Measurements from ENCODE around the gene ZFPL1. TPM values are rescaled to one million over a fixed set of nuclear protein-coding genes. Genes with fewer than 3 reads are reported as not detected.

Gene ZFPL1
- total and polyA plus RNA-seq, 8 donors: 15.2 to 52.1 (median 18.3) TPM

GRCh38 chr11:65067446-65067845, 16.6 kb upstream of the ZFPL1 start:
- ATAC-seq (no peak), DNase-seq (no peak), FAIRE-seq (no peak)
- intact Hi-C loops (cut with DNase I): no loop called here
- 75 to 80% methylated on average over 10 of the region's 10 CpGs for WGBS, 2 donors
- TF ChIP-seq, protein P1, sequence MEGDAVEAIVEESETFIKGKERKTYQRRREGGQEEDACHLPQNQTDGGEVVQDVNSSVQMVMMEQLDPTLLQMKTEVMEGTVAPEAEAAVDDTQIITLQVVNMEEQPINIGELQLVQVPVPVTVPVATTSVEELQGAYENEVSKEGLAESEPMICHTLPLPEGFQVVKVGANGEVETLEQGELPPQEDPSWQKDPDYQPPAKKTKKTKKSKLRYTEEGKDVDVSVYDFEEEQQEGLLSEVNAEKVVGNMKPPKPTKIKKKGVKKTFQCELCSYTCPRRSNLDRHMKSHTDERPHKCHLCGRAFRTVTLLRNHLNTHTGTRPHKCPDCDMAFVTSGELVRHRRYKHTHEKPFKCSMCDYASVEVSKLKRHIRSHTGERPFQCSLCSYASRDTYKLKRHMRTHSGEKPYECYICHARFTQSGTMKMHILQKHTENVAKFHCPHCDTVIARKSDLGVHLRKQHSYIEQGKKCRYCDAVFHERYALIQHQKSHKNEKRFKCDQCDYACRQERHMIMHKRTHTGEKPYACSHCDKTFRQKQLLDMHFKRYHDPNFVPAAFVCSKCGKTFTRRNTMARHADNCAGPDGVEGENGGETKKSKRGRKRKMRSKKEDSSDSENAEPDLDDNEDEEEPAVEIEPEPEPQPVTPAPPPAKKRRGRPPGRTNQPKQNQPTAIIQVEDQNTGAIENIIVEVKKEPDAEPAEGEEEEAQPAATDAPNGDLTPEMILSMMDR (IDR thresholded peaks at IDR 0.05): no peak
- Histone ChIP-seq H3K27ac (no peak overlapping the region), H3K36me3 (no peaks in the 10 kb centered on the region), H3K9me3 (no peaks in the 10 kb centered on the region), H3K27me3 (no peaks in the 10 kb centered on the region), H3K4me3 (no peak overlapping the region), H3K4me1 (no peaks in the 10 kb centered on the region)

- Histone ChIP-seq H3K4me3 (no peak overlapping the region), H3K27ac (no peak overlapping the region), H3K36me3 (no peaks in the 10 kb centered on the region), H3K4me1 (no peaks in the 10 kb centered on the region), H3K9me3 (no peaks in the 10 kb centered on the region), H3K27me3 (no peaks in the 10 kb centered on the region)
- no peak for ATAC-seq
- TF ChIP-seq, protein P1 (IDR thresholded peaks at IDR 0.05): no peak
- 52 to 53% methylated on average over 9 of the region's 9 CpGs for WGBS, 2 donors
- intact Hi-C loops (cut with DNase I): no loop called here
- FAIRE-seq: no peak
- DNase-seq: no peak
Observed at GRCh38 chr11:65069217-65069616, 14.8 kb upstream of the ZFPL1 start.

GRCh38 chr11:65071907-65072630, 12.0 kb upstream of the ZFPL1 start:
- TF ChIP-seq, protein P1 (IDR thresholded peaks at IDR 0.05): no peak
- Histone ChIP-seq H3K4me1 (no peaks in the 10 kb centered on the region), H3K9me3 (no peaks in the 10 kb centered on the region), H3K4me3 (no peak overlapping the region), H3K36me3 (no peaks in the 10 kb centered on the region), H3K27ac (no peak overlapping the region), H3K27me3 (no peaks in the 10 kb centered on the region)
- 61 to 70% methylated on average over 4 of the region's 4 CpGs for WGBS, 2 donors
- FAIRE-seq: no peak
- no peak for ATAC-seq
- DNase-seq: no peak
- intact Hi-C loops (cut with DNase I): no loop called here

- Histone ChIP-seq H3K4me3 (no peak overlapping the region), H3K36me3 (no peaks in the 10 kb centered on the region), H3K27ac (no peak overlapping the region), H3K4me1 (no peaks in the 10 kb centered on the region), H3K9me3 (no peaks in the 10 kb centered on the region), H3K27me3 (no peaks in the 10 kb centered on the region)
- 38% methylated on average over 1 of the region's 1 CpG for WGBS, 2 donors
- TF ChIP-seq, protein P1 (IDR thresholded peaks at IDR 0.05): no peak
- FAIRE-seq (no peak), DNase-seq (no peak), ATAC-seq (no peak)
- intact Hi-C loops (cut with DNase I): no loop called here
Observed at GRCh38 chr11:65072631-65072966, 11.4 kb upstream of the ZFPL1 start.

GRCh38 chr11:65077451-65077850, 6.6 kb upstream of the ZFPL1 start:
- Histone ChIP-seq H3K4me3 (no peak overlapping the region), H3K4me1 (no peaks in the 10 kb centered on the region), H3K27ac (no peak overlapping the region), H3K27me3 (no peaks in the 10 kb centered on the region), H3K36me3 (no peaks in the 10 kb centered on the region), H3K9me3 (no peaks in the 10 kb centered on the region)
- WGBS, 2 donors: 70 to 76% methylated on average over 4 of the region's 4 CpGs
- intact Hi-C loops (cut with DNase I): no loop called here
- FAIRE-seq: no peak
- TF ChIP-seq, protein P1 (IDR thresholded peaks at IDR 0.05): no peak
- no peak for DNase-seq
- no peak for ATAC-seq

Measured in pancreas (tissue), 10 donors.